Cardiac muscle cell (in vitro differentiated cells and primary cell): ENCODE data around the gene CES5A. TPM values are rescaled to one million over a fixed set of nuclear protein-coding genes. Genes with fewer than 3 reads are reported as not detected.

Source experiments
- DNase-seq, 2 donors: peaks; one replicate each; pipeline versions ENCODE4 v3.0.0 to v3.0.0-alpha.2; 2010 to 2017; ENCODE audit warnings: low read depth in 1 of 2, low spot score in 1 of 2
- H3K27ac ChIP-seq: fragments of 200-600 bp; sonication (generic); 2 replicates; pipeline ENCODE4 v1.5.1; 2016
- H3K27me3 ChIP-seq: fragments of 200-600 bp; sonication (generic); 2 replicates; pipeline ENCODE4 v1.6.0; 2016; ENCODE audit warnings: control low read depth
- H3K36me3 ChIP-seq: fragments of 200-600 bp; sonication (generic); 2 replicates; pipeline ENCODE4 v1.5.1; 2016; ENCODE audit warnings: control low read depth
- H3K4me1 ChIP-seq: fragments of 200-600 bp; sonication (generic); 2 replicates; pipeline ENCODE4 v1.8.1; 2017; ENCODE audit warnings: low read depth, mild to moderate bottlenecking, mixed run types
- H3K4me3 ChIP-seq: fragments of 200-600 bp; sonication (generic); 2 replicates; pipeline ENCODE4 v1.5.1; 2016; ENCODE audit warnings: mild to moderate bottlenecking
- H3K9me3 ChIP-seq: fragments of 200-600 bp; sonication (generic); 2 replicates; pipeline ENCODE4 v1.5.1; 2017; ENCODE audit warnings: low read depth, mild to moderate bottlenecking, control low read depth
- polyA plus RNA-seq: library from polyadenylated mRNA; unstranded; fragments of >200 nt; fragmentation: Nextera tagmentation; extraction: Ambion mirVana; gene quantifications from 2 replicates; pipeline ENCODE4 v1.2.1, GENCODE V29; 2016
- total RNA-seq: library from RNA; depleted of rRNA; stranded (reverse); fragments of >200 nt; gene quantifications from 2 replicates; pipeline ENCODE4 v1.2.3, GENCODE V29; 2016
- TF ChIP-seq, protein P1 (sequence below): IDR thresholded peaks from 2 replicates; pipeline ENCODE4 v1.5.1; 2012; ENCODE audit warnings: low read depth, mild to moderate bottlenecking, low read length

Gene CES5A
- total and polyA plus RNA-seq, 2 experiments from 2014 or later = not detected

DNA sequence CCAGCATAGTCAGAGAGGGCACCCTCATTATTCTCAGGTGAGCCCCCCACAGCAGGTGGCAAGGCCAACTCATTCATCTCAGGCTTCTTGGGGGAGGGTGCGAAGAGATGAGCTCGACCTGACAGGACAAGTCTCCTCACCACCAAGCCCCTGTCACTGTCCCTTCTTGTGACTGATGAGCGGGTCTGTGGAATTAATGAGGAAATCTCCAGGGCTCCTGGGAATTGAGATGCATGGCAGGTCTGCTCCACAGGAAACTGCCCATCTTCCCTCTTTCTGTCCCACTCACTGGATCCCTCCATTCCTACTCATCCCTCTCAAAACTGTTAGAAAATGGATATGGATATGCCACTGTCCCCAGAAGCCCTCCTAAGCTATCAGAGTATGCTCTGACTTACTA lies 32.5 kb upstream of the CES5A start:
- H3K4me3 ChIP-seq = no peak overlapping the region
- no peak for DNase-seq
- no peaks in the 10 kb centered on the region for H3K9me3 ChIP-seq
- no peaks in the 10 kb centered on the region for H3K36me3 ChIP-seq
- H3K27me3 ChIP-seq = no peaks in the 10 kb centered on the region
- no peak overlapping the region for H3K27ac ChIP-seq
- TF ChIP-seq, protein P1, sequence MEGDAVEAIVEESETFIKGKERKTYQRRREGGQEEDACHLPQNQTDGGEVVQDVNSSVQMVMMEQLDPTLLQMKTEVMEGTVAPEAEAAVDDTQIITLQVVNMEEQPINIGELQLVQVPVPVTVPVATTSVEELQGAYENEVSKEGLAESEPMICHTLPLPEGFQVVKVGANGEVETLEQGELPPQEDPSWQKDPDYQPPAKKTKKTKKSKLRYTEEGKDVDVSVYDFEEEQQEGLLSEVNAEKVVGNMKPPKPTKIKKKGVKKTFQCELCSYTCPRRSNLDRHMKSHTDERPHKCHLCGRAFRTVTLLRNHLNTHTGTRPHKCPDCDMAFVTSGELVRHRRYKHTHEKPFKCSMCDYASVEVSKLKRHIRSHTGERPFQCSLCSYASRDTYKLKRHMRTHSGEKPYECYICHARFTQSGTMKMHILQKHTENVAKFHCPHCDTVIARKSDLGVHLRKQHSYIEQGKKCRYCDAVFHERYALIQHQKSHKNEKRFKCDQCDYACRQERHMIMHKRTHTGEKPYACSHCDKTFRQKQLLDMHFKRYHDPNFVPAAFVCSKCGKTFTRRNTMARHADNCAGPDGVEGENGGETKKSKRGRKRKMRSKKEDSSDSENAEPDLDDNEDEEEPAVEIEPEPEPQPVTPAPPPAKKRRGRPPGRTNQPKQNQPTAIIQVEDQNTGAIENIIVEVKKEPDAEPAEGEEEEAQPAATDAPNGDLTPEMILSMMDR = no peak
- no peaks in the 10 kb centered on the region for H3K4me1 ChIP-seq

DNA sequence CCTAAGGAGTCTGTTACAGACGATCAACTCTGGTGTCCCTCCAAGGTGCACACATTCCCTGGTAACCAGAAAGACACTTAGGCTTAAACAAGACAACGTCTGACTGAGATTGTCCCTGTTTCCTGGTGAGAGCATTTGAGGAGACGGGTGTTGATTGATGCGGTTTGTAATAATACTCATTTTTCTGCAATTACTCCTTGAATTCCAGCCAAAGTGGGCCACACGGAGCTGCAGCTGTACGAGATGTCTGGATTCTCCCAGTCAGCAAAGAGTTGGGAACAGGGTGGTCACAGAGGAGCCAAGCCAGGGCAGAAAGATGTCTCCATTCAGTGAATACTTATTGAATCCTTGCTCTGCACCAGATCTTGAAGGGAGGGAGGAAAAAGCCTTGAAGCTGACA lies 30.9 kb upstream of the CES5A start:
- Histone ChIP-seq H3K4me1 (no peaks in the 10 kb centered on the region), H3K36me3 (no peaks in the 10 kb centered on the region), H3K9me3 (no peaks in the 10 kb centered on the region), H3K4me3 (no peak overlapping the region), H3K27me3 (no peaks in the 10 kb centered on the region), H3K27ac (no peak overlapping the region)
- TF ChIP-seq, protein P1 = no peak
- no peak for DNase-seq

DNA sequence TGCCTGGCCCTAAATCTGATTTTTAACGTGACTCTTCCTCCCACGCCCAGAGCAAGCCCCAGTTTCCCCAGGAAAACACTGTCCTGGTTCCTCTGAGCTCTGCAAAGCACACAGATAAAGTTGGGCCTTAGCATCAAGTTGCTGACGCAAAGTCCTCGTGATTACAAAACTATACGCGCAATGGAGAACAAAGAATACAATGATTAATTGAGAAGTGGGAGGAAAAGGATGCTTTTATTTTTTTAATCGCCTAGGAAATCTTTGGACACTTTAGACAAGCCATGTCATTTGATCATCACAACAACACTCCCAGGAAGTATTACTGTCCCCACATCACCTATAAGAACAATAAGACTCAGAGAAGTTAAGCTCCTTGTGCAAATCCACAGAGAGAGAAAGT lies 30.5 kb upstream of the CES5A start:
- H3K27ac ChIP-seq = no peak overlapping the region
- no peak overlapping the region for H3K4me3 ChIP-seq
- TF ChIP-seq, protein P1 = no peak
- H3K4me1 ChIP-seq = no peaks in the 10 kb centered on the region
- no peaks in the 10 kb centered on the region for H3K27me3 ChIP-seq
- no peaks in the 10 kb centered on the region for H3K36me3 ChIP-seq
- H3K9me3 ChIP-seq = no peaks in the 10 kb centered on the region
- DNase-seq = no peak

DNA sequence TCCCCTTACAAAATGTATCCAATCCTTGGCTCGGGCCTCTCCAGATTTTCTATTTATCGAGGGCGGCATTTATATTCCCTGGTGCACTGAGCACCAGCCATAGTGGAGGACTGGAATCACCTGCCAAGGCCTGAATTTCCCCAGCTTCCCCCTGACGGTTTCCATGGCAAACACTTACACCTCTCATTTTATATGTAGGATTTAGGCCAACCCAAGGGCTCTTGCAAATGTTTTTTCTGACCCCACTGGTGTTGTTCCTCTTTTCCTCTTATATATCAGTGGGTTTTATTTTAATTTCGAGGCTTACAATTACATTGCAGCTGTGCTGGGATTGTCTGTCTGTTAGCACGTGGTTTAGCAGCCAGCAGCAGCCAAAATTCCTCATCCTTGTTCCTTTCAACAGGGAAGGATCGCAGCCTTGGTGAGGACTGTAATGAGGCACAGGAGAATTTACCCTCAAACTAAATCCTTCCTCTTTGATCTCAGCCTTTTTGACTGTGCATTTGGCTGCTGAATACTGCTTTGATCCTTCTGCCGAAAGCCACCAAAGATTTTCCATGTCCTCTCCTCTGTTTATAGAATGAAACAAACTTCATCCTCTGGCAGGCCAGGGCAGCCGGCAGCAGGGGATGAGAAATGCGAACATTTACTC lies 26.5 kb upstream of the CES5A start:
- no peak overlapping the region for H3K27ac ChIP-seq
- TF ChIP-seq, protein P1 = no peak
- H3K27me3 ChIP-seq = no peaks in the 10 kb centered on the region
- no peak for DNase-seq
- H3K36me3 ChIP-seq = no peaks in the 10 kb centered on the region
- no peaks in the 10 kb centered on the region for H3K4me1 ChIP-seq
- no peak overlapping the region for H3K4me3 ChIP-seq
- H3K9me3 ChIP-seq = no peaks in the 10 kb centered on the region

DNA sequence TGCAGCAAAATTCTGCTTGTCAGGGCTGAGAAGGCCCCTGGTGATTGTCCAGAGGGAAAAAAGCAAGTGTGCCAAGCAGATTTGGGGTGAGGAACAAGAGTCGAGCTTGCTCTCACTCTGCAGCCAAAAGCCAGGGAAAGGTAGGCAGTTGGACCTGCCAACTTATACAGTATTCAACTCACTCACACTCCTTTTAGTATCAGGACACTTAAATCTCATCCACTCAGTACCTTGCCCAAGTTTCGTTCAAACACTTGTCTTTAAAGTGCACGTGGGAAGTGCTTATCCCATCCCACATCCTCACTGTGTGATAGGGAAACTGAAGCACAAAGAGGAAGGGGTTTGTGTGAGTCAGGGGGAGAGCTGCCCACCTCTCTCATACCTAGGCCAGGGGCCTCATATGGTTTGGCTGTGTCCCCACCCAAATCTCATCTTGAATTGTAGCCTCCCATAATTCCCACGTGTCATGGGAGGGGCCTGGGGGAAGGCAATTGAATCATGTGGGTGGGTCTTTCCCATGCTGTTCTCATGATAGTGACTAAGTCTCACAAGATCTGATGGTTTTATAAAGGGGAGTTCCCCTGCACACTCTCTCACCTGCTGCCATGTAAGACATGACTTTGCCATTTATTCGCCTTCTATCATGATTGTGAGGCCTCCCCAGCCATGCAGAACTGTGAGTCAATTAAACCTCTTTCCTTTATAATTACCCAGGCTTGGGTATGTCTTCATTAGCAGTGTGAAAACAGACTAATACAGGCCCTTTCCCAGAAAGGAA lies 25.6 kb upstream of the CES5A start:
- H3K4me3 ChIP-seq = no peak overlapping the region
- no peaks in the 10 kb centered on the region for H3K4me1 ChIP-seq
- no peaks in the 10 kb centered on the region for H3K27me3 ChIP-seq
- H3K27ac ChIP-seq = no peak overlapping the region
- H3K36me3 ChIP-seq = no peaks in the 10 kb centered on the region
- no peak for DNase-seq
- H3K9me3 ChIP-seq = no peaks in the 10 kb centered on the region
- TF ChIP-seq, protein P1 = no peak
